Fibroblast of the aortic adventitia (primary cell): ENCODE measurements around the gene SYTL3. TPM values are rescaled to one million over a fixed set of nuclear protein-coding genes. Genes with fewer than 3 reads are reported as not detected.
"Not testable (repeated sequence)": the region's sequence is repeated elsewhere in the genome, so short reads cannot be mapped to it uniquely, and the experiment has no call there.

ENCODE experiments used
- DNase-seq: peaks from one replicate; pipeline ENCODE4 v3.0.0-alpha.2; 2010; ENCODE audit warnings: low read depth
- H3K4me3 ChIP-seq: 2 replicates; pipeline ENCODE4 v1.5.1; 2011; ENCODE audit warnings: low read depth, mild to moderate bottlenecking, control low read depth, low read length, moderate library complexity
- total RNA-seq: library from RNA; depleted of rRNA; stranded (reverse); fragments of >200 nt; gene quantifications from 2 replicates; pipeline ENCODE4 v1.2.3, GENCODE V29; 2012; ENCODE audit warnings: low replicate concordance
- TF ChIP-seq, protein P1 (sequence below): IDR thresholded peaks from 2 replicates; pipeline ENCODE4 v1.5.1; 2011; ENCODE audit warnings: mild to moderate bottlenecking, low read length, control low read depth, inconsistent platforms; ENCODE audit not compliant: insufficient read depth

Gene SYTL3
- total RNA-seq, 1 donor = 1.9 TPM

DNA sequence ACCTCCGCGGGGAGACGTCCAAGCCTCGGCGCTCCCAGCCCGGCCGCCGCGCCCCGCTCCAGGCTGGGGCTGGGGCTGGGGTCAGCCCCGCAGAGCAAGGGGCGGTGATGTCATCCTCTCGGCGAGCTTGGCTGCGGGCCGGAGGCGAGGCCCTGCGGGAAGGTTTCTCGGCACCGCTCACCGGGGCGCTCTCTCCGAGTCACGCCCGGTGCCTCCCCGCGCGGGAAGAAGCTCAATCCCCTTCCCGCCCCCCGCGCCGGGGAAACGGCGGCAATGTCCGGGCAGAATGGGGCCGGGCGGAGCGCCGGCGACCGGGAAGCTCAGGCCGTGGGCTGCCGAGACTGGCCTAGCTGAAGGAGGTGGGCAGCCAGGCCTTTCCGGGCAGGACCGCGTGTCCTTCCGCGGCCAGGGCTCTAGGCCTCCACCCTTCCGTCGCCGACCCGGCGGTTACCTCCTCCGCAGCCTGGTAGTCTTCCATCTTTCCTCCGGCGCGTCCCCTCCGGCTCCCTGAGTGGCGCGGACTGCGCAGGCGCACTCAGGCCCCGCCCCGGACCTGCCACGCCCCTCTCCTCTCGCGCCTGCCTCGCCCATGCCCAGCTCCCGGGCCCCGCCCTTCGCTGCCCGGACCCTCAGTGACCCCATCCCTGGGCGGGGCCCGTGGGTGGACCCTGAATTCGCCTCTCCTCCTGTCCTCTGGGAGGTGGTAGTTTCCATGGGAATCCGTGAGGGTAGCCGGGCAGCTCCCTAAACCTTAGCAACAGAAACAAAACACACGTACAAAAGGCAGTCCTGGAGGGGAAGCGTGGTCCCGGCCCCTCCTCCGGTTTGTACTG is 5.4 kb upstream of the SYTL3 start, which contains the start of gene DYNLT1:
TSS of gene DYNLT1 (minus strand) at position 513 of the 833 bp plus-strand sequence. CDS start at position 478, 35 bp downstream.
- H3K4me3 ChIP-seq = peak within 1 kb of the TSS; percentile 96
- peak; percentile 87 for DNase-seq
- TF ChIP-seq, protein P1, sequence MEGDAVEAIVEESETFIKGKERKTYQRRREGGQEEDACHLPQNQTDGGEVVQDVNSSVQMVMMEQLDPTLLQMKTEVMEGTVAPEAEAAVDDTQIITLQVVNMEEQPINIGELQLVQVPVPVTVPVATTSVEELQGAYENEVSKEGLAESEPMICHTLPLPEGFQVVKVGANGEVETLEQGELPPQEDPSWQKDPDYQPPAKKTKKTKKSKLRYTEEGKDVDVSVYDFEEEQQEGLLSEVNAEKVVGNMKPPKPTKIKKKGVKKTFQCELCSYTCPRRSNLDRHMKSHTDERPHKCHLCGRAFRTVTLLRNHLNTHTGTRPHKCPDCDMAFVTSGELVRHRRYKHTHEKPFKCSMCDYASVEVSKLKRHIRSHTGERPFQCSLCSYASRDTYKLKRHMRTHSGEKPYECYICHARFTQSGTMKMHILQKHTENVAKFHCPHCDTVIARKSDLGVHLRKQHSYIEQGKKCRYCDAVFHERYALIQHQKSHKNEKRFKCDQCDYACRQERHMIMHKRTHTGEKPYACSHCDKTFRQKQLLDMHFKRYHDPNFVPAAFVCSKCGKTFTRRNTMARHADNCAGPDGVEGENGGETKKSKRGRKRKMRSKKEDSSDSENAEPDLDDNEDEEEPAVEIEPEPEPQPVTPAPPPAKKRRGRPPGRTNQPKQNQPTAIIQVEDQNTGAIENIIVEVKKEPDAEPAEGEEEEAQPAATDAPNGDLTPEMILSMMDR = no peak

DNA sequence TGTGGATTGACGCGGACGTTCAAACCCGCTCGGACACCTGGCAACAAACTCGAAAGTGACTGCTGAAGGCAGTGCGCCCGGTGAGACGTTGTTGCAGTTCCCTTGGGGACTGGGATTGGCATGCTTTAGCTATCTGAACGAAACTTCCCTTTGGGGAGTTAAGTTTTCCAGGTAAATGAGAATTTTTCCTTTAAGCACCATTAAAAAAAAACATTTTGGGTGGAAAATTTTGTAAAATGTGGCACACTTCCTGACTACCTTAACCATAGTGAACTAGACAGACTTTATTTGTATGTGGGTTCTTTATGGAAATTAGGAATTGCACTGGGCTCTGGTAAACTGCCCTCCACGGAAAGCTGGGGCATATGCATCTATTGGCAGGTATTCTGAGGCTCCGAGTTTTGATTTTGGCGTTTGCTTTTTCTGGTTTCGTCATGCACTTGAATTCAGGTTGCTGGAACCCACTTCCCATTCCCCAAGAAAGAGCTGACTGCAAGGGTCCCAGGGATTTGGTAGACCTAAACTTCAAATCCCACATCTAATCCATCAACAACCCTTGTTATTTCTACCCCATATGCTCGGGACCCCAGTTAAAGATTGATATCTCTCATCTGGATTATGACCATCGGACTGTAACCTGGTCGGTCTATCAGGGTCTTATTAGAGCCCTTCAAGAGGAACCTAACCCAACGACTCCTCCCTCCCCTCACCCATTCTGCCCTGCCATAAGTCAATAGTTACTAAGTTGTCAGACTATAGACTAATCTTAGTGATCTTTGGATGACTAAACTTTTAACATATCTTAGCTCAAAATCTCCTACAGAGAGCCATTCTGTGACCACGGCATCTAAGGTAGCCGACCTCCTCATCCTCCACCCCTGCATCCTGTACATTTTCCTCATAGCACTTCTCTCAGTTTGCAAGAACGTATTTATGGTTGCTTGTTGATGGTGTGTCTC is 4.5 kb upstream of the SYTL3 start:
- no peak for DNase-seq

DNA sequence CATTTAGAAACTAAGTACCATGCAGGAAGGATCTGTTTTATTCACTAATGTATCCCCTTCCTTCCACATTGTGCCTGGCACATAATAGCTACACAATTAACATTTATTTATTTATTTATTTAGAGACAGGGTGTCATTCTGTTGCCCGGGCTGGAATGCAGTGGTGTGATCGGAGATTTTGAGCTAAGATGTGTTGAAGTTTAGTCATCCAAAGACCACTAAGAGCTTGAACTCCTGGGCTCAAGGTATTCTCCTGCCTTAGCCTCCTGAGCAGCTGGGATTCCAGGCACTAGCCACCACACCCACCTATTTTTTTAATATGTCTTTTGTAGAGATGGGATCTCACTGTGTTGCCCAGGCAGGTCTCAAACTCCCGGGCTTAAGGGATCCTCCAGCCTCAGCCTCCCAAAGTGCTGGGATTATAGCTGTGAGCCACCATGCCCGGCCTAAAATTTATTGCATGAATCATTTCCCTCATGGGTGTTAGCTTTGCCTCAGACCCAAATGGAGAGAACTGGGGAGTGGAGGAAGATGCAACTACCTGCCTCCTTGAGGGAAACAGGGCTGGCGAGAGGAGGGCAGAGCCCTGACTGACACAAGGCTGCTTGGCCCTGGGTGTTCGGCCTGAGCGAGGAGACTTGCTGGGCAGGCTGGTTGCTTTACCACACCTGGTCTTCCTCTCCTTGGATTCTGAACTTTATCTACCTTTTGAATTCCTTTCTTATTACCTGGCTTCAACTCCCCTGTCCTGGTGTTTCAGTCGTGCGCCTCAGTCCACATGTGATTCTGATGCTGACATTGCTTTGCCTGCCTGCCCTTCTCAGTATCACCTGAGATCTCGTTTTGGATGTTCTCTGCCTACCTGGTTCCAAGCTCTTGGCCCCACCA is 3.6 kb upstream of the SYTL3 start:
- H3K4me3 ChIP-seq = no peak overlapping the region
- TF ChIP-seq, protein P1 = no peak
- no peak for DNase-seq

More for the DNA sequence above, 4.5 kb upstream of the SYTL3 start:
- peak overlapping the region; percentile 96 for H3K4me3 ChIP-seq
- TF ChIP-seq, protein P1 = no peak

DNA sequence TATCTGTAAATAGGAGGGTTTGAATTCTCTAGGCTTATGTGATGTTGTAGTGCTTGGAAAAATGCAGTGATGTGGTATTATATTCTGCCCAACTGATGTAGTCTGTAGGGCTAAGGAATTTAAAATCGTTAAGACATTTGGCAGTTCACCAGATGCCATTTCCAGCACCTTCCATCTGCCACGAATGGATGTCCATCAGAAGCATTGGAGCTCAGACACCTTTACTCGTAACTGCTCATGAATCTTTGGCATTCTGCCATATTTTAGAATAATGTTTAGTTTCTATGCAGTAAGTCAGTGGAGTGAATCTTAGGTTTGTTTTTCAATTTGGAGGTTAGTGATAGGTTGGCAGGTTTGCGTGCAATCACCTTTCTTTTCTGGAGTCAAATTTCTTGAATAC is 2.4 kb upstream of the SYTL3 start:
- H3K4me3 ChIP-seq = no peak overlapping the region
- TF ChIP-seq, protein P1 = no peak
- DNase-seq = no peak

DNA sequence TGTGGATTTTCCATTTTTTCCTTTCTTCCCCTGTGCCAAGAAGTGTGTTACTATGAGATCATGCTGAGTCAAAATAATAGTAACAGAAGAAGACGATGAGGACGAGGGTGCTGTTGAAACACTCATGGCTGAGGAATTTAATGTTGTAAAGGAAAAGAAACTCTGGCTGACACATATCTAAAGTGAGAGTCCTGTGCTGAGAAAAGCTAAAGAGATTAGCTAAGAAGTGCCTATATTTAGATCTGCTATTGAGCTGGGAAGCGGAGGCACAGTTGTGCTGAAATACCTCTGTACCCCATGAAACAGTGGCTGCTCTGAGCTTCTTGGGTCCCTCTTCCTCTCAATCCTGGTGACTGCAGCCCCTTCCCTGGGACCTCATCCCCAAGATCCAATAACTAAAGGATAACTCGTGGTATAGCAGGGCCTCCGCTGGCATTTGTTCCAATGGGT is 1.1 kb upstream of the SYTL3 start:
- no peak overlapping the region for H3K4me3 ChIP-seq
- peak; percentile 94 for DNase-seq
- TF ChIP-seq, protein P1 = no peak

DNA sequence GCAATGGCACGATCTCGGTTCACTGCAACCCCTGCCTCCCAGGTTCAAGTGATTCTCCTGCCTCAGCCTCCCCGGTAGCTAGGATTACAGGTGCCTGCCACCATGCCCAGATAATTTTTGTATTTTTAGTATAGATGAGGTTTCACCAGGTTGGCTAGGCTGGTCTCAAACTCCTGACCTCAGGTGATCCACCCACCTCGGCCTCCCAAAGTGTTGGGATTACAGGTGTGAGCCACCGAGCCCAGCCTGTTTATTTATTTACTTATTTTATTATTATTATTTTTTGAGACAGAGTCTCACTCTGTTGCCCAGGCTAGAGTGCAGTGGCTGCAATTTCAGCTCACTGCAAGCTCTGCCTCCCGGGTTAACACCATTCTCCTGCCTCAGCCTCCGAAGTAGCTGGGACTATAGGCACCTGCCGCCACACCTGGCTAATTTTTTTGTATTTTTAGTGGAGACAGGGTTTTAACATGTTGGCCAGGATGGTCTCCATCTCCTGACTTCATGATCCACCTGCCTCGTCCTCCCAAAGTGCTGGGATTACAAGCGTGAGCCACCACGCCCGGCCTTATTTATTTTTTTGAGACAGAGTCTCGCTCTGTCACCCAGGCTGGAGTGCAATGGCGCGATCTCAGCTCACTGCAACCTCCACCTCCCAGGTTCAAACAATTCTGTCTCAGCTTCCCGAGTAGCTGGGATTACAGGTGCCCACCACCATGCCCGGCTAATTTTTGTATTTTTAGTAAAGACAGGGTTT is 2.3 kb downstream of the SYTL3 start:
- DNase-seq, H3K4me3 ChIP-seq: not testable (repeated sequence)
